HCT116 (cell line): ENCODE results near the gene CAPS.
"Not testable (repeated sequence)": the region's sequence is repeated elsewhere in the genome, so short reads cannot be mapped to it uniquely, and the experiment has no call there.

Experiments
- CEBPB ChIP-seq: IDR thresholded peaks from 2 replicates; pipeline ENCODE4 v1.6.1; 2012; ENCODE audit warnings: low read depth
- ELF1 ChIP-seq: IDR thresholded peaks from 2 replicates; pipeline ENCODE4 v1.6.1; 2012; ENCODE audit warnings: low read depth, borderline replicate concordance
- EZH2 ChIP-seq: fragments of 200-600 bp; sonication (generic); IDR thresholded peaks from 2 replicates; pipeline ENCODE4 v1.6.1; 2017; ENCODE audit warnings: antibody characterized with exemption, mixed run types
- JUND ChIP-seq: IDR thresholded peaks from 2 replicates; pipeline ENCODE4 v1.6.1; 2012
- POLR2A ChIP-seq: IDR thresholded peaks from 2 replicates; pipeline ENCODE4 v1.7.0; 2011; ENCODE audit warnings: borderline replicate concordance; ENCODE audit not compliant: insufficient read depth, insufficient read length; ENCODE audit errors: extremely low read depth
- POLR2AphosphoS5 ChIP-seq: IDR thresholded peaks from 2 replicates; pipeline ENCODE4 v1.6.1; 2011; ENCODE audit warnings: mild to moderate bottlenecking, low read depth, low read length, moderate library complexity
- RAD21 ChIP-seq: IDR thresholded peaks from 2 replicates; pipeline ENCODE4 v1.6.1; 2012; ENCODE audit warnings: low read depth, mild to moderate bottlenecking
- TCF7L2 ChIP-seq: IDR thresholded peaks from 2 replicates; pipeline ENCODE4 v1.7.0; 2011; ENCODE audit warnings: borderline replicate concordance, inconsistent platforms; ENCODE audit not compliant: insufficient read depth, insufficient read length; ENCODE audit errors: extremely low read depth
- YY1 ChIP-seq: IDR thresholded peaks from 2 replicates; pipeline ENCODE4 v1.6.1; 2011; ENCODE audit warnings: low read length, low read depth, moderate library complexity, mild to moderate bottlenecking; ENCODE audit not compliant: insufficient replicate concordance; ENCODE audit errors: extremely low read depth
- TF ChIP-seq, protein P1 (sequence below), 3 experiments: fragments of 200-600 bp in 1 of 3; sonication (generic) in 1 of 3; IDR thresholded peaks in 2 of 3; conservative IDR thresholded peaks in 1 of 3; 2 replicates each; pipeline ENCODE4 v1.5.1; 2012 to 2017; ENCODE audit warnings: low read depth in 2 of 3, low read length in 2 of 3, antibody characterized with exemption in 1 of 3, borderline replicate concordance in 1 of 3, control low read depth in 1 of 3, mild to moderate bottlenecking in 1 of 3, mixed read lengths in 1 of 3, mixed run types in 1 of 3, moderate library complexity in 1 of 3; ENCODE audit not compliant: insufficient read depth in 1 of 3
- TF ChIP-seq, protein P2 (sequence below): IDR thresholded peaks from 2 replicates; pipeline ENCODE4 v1.6.1; 2012
- TF ChIP-seq, protein P3 (sequence below): IDR thresholded peaks from 2 replicates; pipeline ENCODE4 v1.6.1; 2012

DNA sequence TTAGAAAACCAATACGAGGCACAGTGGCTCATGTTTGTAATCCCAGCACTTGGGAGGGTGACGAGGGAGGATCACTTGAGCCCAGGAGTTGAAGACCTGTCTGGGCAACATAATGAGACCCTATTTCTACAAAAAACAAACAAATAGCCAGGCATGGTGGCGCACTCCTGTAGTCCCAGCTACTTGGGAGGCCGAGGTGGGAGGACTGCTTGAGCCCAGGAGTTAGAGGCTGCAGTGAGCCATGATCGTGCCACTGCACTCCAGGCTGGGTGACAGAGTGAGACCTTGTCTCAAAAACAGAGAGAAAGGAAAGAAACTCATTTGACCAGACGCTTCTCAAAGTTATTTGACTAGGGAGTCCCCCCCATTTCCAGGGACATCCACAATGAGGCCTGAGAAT, 49.2 kb downstream of the CAPS start:
- TF ChIP-seq, protein P1, sequence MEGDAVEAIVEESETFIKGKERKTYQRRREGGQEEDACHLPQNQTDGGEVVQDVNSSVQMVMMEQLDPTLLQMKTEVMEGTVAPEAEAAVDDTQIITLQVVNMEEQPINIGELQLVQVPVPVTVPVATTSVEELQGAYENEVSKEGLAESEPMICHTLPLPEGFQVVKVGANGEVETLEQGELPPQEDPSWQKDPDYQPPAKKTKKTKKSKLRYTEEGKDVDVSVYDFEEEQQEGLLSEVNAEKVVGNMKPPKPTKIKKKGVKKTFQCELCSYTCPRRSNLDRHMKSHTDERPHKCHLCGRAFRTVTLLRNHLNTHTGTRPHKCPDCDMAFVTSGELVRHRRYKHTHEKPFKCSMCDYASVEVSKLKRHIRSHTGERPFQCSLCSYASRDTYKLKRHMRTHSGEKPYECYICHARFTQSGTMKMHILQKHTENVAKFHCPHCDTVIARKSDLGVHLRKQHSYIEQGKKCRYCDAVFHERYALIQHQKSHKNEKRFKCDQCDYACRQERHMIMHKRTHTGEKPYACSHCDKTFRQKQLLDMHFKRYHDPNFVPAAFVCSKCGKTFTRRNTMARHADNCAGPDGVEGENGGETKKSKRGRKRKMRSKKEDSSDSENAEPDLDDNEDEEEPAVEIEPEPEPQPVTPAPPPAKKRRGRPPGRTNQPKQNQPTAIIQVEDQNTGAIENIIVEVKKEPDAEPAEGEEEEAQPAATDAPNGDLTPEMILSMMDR (IDR thresholded peaks at IDR 0.05 in 2 of 3, conservative IDR thresholded peaks at IDR 0.05 in 1 of 3; ENCODE audit: borderline replicate concordance in 1 of 3, insufficient read depth in 1 of 3, low read depth in 2 of 3, low read length in 2 of 3) = not testable (repeated sequence)
- TF ChIP-seq POLR2A, TCF7L2, ELF1, EZH2, POLR2AphosphoS5, YY1, CEBPB, RAD21, JUND: not testable (repeated sequence)
- TF ChIP-seq, protein P2, sequence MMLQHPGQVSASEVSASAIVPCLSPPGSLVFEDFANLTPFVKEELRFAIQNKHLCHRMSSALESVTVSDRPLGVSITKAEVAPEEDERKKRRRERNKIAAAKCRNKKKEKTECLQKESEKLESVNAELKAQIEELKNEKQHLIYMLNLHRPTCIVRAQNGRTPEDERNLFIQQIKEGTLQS = not testable (repeated sequence)
- TF ChIP-seq, protein P3, sequence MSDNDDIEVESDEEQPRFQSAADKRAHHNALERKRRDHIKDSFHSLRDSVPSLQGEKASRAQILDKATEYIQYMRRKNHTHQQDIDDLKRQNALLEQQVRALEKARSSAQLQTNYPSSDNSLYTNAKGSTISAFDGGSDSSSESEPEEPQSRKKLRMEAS = not testable (repeated sequence)
